ENCODE results near the gene TNFRSF14.

The TNFRSF14 gene

DNA sequence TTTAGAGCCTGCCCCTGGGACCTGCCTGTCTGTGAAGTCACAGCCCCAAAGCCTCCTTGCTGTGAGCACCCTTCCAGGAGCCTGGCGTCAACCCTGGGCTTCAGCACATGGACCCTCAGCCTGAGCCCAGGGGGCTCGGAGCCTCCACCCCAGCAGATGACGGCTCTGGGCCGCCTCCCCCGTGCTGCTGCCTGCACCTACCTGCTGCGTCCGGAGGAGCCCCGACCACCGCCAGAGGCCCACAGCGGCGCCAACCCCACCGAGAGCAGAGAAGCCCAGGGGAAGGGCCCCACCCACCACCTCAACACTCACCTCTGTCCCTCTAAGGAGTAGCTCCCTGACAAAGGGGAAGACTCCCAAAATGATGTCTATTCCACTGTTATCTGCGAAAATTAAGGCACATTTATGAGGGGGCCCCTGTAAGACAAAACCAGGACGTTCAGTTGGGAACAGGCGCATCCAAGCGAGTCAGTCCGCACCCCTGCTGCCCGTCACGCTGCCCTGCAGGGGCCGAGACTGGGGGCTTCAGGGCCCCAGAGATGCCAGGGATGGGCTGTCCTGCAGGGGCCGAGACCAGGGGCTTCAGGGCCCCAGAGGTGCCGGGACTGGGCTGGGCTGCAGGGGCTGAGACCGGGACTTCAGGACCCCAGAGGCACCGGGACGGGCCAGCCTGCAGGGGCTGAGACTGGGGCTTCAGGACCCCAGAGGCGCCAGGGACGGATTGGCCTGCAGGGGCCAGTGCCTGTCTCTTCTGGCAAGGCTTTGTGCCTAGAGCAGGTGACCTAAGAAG, 45.6 kb upstream of the TNFRSF14 start:
- H3K27me3 ChIP-seq (ENCODE audit: control insufficient read depth, low read length), result no peaks in the 10 kb centered on the region
- H4K20me1 ChIP-seq (ENCODE audit: control insufficient read depth, insufficient read depth, low read depth, low read length), result no peaks in the 10 kb centered on the region
- H3K4me2 ChIP-seq (ENCODE audit: low read length), result no peak overlapping the region
- TF ChIP-seq EZH2phosphoT487 (IDR thresholded peaks at IDR 0.05; ENCODE audit: borderline replicate concordance, low read length), result no peak
- TF ChIP-seq, protein P1, sequence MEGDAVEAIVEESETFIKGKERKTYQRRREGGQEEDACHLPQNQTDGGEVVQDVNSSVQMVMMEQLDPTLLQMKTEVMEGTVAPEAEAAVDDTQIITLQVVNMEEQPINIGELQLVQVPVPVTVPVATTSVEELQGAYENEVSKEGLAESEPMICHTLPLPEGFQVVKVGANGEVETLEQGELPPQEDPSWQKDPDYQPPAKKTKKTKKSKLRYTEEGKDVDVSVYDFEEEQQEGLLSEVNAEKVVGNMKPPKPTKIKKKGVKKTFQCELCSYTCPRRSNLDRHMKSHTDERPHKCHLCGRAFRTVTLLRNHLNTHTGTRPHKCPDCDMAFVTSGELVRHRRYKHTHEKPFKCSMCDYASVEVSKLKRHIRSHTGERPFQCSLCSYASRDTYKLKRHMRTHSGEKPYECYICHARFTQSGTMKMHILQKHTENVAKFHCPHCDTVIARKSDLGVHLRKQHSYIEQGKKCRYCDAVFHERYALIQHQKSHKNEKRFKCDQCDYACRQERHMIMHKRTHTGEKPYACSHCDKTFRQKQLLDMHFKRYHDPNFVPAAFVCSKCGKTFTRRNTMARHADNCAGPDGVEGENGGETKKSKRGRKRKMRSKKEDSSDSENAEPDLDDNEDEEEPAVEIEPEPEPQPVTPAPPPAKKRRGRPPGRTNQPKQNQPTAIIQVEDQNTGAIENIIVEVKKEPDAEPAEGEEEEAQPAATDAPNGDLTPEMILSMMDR (IDR thresholded peaks at IDR 0.05; ENCODE audit: low read depth, low read length, poor library complexity, severe bottlenecking), result no peak
- H3K27ac ChIP-seq (ENCODE audit: low read depth, low read length), result no peak overlapping the region
- no peaks in the 10 kb centered on the region for H3K4me1 ChIP-seq (ENCODE audit: control insufficient read depth, low read length)
- no peaks in the 10 kb centered on the region for H3F3A ChIP-seq (ENCODE audit: control insufficient read depth, insufficient read depth)
- H3K36me3 ChIP-seq (ENCODE audit: control insufficient read depth, low read length), result peaks cover 55% of the 10 kb centered on the region
- no peaks in the 10 kb centered on the region for H3K79me2 ChIP-seq (ENCODE audit: control insufficient read depth, low read length)
- H3K9me3 ChIP-seq (ENCODE audit: control insufficient read depth, insufficient read depth, low read length), result no peaks in the 10 kb centered on the region
- no peak overlapping the region for H3K4me3 ChIP-seq (ENCODE audit: low read length)
- H3K9me2 ChIP-seq (replicated peaks; ENCODE audit: control insufficient read depth, low read length), result no peaks in the 10 kb centered on the region

DNA sequence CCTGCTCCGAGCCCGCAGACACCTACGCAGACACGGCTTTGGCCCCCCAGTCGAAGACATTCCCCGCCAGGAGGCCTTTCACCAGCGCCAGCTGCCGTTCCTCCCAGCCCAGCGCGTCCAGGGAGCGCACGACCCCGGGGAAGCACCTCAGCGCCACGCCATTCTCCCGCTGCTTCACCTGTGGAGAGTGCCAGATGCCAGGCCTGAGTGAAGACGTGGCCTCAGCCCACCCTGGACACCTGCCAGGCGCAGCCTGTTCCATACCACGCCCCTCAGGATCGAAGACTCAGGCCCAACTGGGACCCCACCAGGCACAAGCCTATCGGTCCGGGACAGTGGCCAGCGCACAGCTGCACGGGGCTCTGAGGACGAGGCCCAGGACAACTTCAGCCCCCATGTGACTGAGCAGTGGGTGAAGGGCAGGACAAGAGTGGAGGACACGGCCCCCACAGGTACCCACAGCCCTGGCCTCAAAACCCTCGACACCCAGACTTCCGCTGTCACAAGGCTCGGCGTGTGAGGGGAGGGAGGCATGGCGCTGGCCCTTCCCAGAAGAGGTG, 43.2 kb upstream of the TNFRSF14 start:
- no peaks in the 10 kb centered on the region for H4K20me1 ChIP-seq (ENCODE audit: control insufficient read depth, insufficient read depth, low read depth, low read length)
- no peaks in the 10 kb centered on the region for H3K4me1 ChIP-seq (ENCODE audit: control insufficient read depth, low read length)
- H3F3A ChIP-seq (ENCODE audit: control insufficient read depth, insufficient read depth), result no peaks in the 10 kb centered on the region
- no peak overlapping the region for H3K4me3 ChIP-seq (ENCODE audit: low read length)
- no peaks in the 10 kb centered on the region for H3K9me3 ChIP-seq (ENCODE audit: control insufficient read depth, insufficient read depth, low read length)
- H3K27me3 ChIP-seq (ENCODE audit: control insufficient read depth, low read length), result no peaks in the 10 kb centered on the region
- H3K9me2 ChIP-seq (replicated peaks; ENCODE audit: control insufficient read depth, low read length), result no peaks in the 10 kb centered on the region
- no peaks in the 10 kb centered on the region for H3K79me2 ChIP-seq (ENCODE audit: control insufficient read depth, low read length)
- no peak for TF ChIP-seq EZH2phosphoT487 (IDR thresholded peaks at IDR 0.05; ENCODE audit: borderline replicate concordance, low read length)
- TF ChIP-seq, protein P1 (IDR thresholded peaks at IDR 0.05; ENCODE audit: low read depth, low read length, poor library complexity, severe bottlenecking), result no peak
- H3K27ac ChIP-seq (ENCODE audit: low read depth, low read length), result no peak overlapping the region
- H3K4me2 ChIP-seq (ENCODE audit: low read length), result no peak overlapping the region
- peaks cover 75% of the 10 kb centered on the region for H3K36me3 ChIP-seq (ENCODE audit: control insufficient read depth, low read length)

DNA sequence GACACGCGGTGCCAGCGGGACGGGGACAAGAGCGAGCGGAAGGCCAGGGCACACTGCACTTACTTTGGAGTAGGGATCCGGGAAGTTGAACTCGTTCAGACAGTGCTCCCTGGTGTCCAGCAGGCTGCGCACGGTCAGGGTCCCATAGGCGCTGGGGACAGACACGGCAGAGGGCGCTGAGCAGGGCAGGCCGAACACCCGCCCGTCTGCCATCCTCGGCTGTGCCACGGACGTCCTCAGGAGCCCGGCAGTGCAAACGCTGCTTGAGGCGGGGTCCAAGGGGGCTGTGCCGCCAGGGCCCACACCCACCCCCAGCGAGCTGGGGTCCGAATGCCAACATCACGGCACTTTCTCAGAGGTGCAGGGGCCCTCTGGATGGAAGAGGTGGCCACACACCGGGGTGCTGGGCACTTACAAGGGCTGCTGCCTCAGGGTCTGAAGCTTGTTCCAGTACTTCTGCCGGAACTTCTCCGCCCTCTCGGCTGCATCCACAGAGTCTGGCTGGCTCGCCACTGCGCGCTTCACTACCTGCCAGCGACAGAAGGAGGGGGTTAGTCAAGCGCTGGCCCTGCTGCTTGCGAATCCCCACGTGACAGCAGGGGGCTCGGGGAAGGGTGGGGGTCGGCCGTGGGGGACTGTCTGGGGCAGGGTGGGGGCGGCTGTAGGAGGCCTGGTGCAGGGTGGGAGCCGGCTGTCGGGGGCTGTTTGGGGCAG, 42.1 kb upstream of the TNFRSF14 start:
- Histone ChIP-seq H3K36me3 (ENCODE audit: control insufficient read depth, low read length) (peaks cover 82% of the 10 kb centered on the region), H3K27ac (ENCODE audit: low read depth, low read length) (no peak overlapping the region), H3F3A (ENCODE audit: control insufficient read depth, insufficient read depth) (no peaks in the 10 kb centered on the region), H4K20me1 (ENCODE audit: control insufficient read depth, insufficient read depth, low read depth, low read length) (no peaks in the 10 kb centered on the region), H3K4me1 (ENCODE audit: control insufficient read depth, low read length) (no peaks in the 10 kb centered on the region), H3K9me3 (ENCODE audit: control insufficient read depth, insufficient read depth, low read length) (no peaks in the 10 kb centered on the region), H3K27me3 (ENCODE audit: control insufficient read depth, low read length) (no peaks in the 10 kb centered on the region), H3K9me2 (replicated peaks; ENCODE audit: control insufficient read depth, low read length) (no peaks in the 10 kb centered on the region), H3K4me3 (ENCODE audit: low read length) (no peak overlapping the region), H3K79me2 (ENCODE audit: control insufficient read depth, low read length) (no peaks in the 10 kb centered on the region), H3K4me2 (ENCODE audit: low read length) (no peak overlapping the region)
- TF ChIP-seq, protein P1 (IDR thresholded peaks at IDR 0.05; ENCODE audit: low read depth, low read length, poor library complexity, severe bottlenecking), result no peak
- no peak for TF ChIP-seq EZH2phosphoT487 (IDR thresholded peaks at IDR 0.05; ENCODE audit: borderline replicate concordance, low read length)

Measured in DOHH2 (cell line).